Measurements from ENCODE around the gene DIDO1. TPM values are rescaled to one million over a fixed set of nuclear protein-coding genes. Genes with fewer than 3 reads are reported as not detected.

Gene DIDO1
- total and polyA plus RNA-seq, 2 of the 4 experiments (the other 2 are of a cell fraction) = 21.8 to 28.1 TPM

DNA sequence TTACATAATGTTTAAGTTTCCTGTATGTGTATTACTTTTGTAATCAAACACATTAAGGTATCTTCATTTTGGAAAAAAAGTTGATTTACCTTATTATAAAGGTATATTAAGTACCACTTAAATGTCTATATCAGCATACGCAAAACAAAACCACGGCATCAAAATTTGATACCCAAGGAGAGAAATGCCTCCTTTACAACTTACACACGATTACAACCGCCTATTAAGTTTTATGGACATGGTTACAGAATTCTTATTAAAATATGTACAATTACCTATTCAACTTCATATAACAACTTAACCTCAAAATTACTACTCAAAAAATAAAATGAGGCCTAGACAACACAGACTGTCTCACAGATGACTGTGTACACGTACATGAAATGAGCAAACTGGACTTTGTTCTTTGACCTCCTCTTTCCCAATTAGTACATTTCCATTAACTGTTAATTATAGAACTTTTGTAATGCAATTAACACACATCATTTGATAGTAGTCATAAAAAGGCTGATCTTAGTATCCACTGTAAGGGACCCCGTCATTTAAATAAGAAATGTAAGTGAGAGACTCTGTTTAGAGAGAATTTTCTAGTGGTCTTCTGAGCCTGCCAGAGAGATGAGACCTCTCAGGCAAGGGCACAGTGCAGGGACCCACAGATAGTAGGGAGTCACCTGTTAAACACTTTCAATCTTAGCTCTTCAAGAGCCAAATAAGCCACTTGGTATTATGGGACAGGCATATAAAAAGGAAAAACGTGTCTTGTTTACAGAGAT, 2.5 kb downstream of the DIDO1 start:
- no TSS peak for BruUV-seq (replicated peaks)
- no CpG with 5 or more reads among the region's 7 CpGs for WGBS, 2 experiments (ENCODE audit: extremely low coverage in 2 of 2, insufficient read length in 1 of 2)
- H2AK9ac ChIP-seq (replicated peaks; ENCODE audit: low read depth, low read length, poor library complexity) = no peak overlapping the region
- no peak overlapping the region for H3K14ac ChIP-seq (replicated peaks; ENCODE audit: low read depth, low read length)
- H3K9me1 ChIP-seq (ENCODE audit: insufficient read depth, low read length) = peaks cover 22% of the 10 kb centered on the region
- H3K27ac ChIP-seq (ENCODE audit: insufficient read depth, low read length) = no peak overlapping the region
- peak overlapping the region; percentile 20 for H2BK5ac ChIP-seq (ENCODE audit: low read depth, low read length, poor library complexity, severe bottlenecking)
- no peak overlapping the region for H4K8ac ChIP-seq (ENCODE audit: low read depth in 2 of 2, low read length in 2 of 2)
- H4K20me1 ChIP-seq (ENCODE audit: insufficient read depth, low read length) = peaks cover 80% of the 10 kb centered on the region
- no peak overlapping the region; the same call in 1 of the 2 replicates for H3K4me3 ChIP-seq (ENCODE audit: insufficient read depth, low read depth, low read length)
- ATAC-seq (ENCODE audit: low read depth) (no peak), DNase-seq (no peak)
- H3K9me3 ChIP-seq (ENCODE audit: control insufficient read depth, insufficient read depth, low read length) = no peaks in the 10 kb centered on the region
- peaks cover 10 to 77% of the 10 kb centered on the region in 2 experiments for H3K79me1 ChIP-seq (ENCODE audit: low read depth in 1 of 2, low read length in 2 of 2)
- no peak overlapping the region for H2BK20ac ChIP-seq (ENCODE audit: low read depth, low read length)
- H4K91ac ChIP-seq (ENCODE audit: insufficient read depth, low read depth, low read length) = no peak overlapping the region
- H2AK5ac ChIP-seq (ENCODE audit: low read depth, low read length) = no peak overlapping the region
- ChIA-PET POLR2A (ENCODE audit: unreplicated experiment) (no interaction called here), CTCF (interaction anchor here (0.9 kb wide), 1 partner anchor 17 kb away, joined by 3 read pairs; no protein-coding TSS in a partner anchor)
- H4K5ac ChIP-seq (ENCODE audit: low read depth, low read length) = no peak overlapping the region
- intact Hi-C loops (cut with micrococcal nuclease) (loop anchor here (2.0 kb wide), 1 partner anchor 23 kb away; no protein-coding TSS in a partner anchor), in situ Hi-C loops (cut with MboI; ENCODE audit: low sequenced_read_pairs) (no loop called here), dilution Hi-C loops (cut with HindIII; ENCODE audit: low sequenced_read_pairs, unreplicated experiment) (no loop called here)
- no peak overlapping the region for H2BK15ac ChIP-seq (ENCODE audit: low read depth, low read length)
- H3K9ac ChIP-seq (ENCODE audit: low read depth, low read length) = no peak overlapping the region
- no peak overlapping the region; the same call in 1 of the 2 replicates for H3K4ac ChIP-seq (ENCODE audit: low read depth, low read length)
- H3K4me1 ChIP-seq (ENCODE audit: control insufficient read depth, insufficient read depth, low read length) = peaks cover 23% of the 10 kb centered on the region
- no peak overlapping the region for H2BK120ac ChIP-seq (ENCODE audit: low read depth, low read length)
- peak overlapping the region; percentile 69; the same call in 1 of the 2 replicates for H3K23ac ChIP-seq (ENCODE audit: low read depth, low read length)
- peak overlapping the region; percentile 92 for H3K4me2 ChIP-seq (ENCODE audit: low read depth, low read length)
- H3K56ac ChIP-seq (ENCODE audit: extremely low read depth, insufficient read depth, low read length) = no peak overlapping the region
- no peak overlapping the region for H2AFZ ChIP-seq (replicated peaks; ENCODE audit: low read length, poor library complexity)
- no peak overlapping the region for H3K18ac ChIP-seq (ENCODE audit: low read depth, low read length)
- H3K36me3 ChIP-seq (ENCODE audit: control insufficient read depth, insufficient read depth, low read length) = no peaks in the 10 kb centered on the region
- H3K27me3 ChIP-seq (ENCODE audit: control insufficient read depth, insufficient read depth, low read length) = no peaks in the 10 kb centered on the region
- TF ChIP-seq NFE2L2 (IDR thresholded peaks at IDR 0.05; ENCODE audit: low read depth, low read length) (no peak), RAD21 (IDR thresholded peaks at IDR 0.05; ENCODE audit: low read length) (no peak), RCOR1 (IDR thresholded peaks at IDR 0.05; ENCODE audit: insufficient replicate concordance, low read length) (no peak), SMC3 (IDR thresholded peaks at IDR 0.05; ENCODE audit: low read depth, low read length) (no peak), MAFK (IDR thresholded peaks at IDR 0.05; ENCODE audit: low read depth, low read length) (no peak), BHLHE40 (IDR thresholded peaks at IDR 0.05; ENCODE audit: low read depth, low read length) (no peak), POLR2A (IDR thresholded peaks at IDR 0.05; ENCODE audit: low read depth, low read length) (no peak), RFX5 (IDR thresholded peaks at IDR 0.05; ENCODE audit: low read depth, low read length) (no peak), CHD1 (IDR thresholded peaks at IDR 0.05; ENCODE audit: low read depth, low read length) (no peak), MAZ (IDR thresholded peaks at IDR 0.05; ENCODE audit: borderline replicate concordance, low read depth, low read length) (no peak), FOS (IDR thresholded peaks at IDR 0.05; ENCODE audit: low read depth, low read length) (no peak), CEBPB (IDR thresholded peaks at IDR 0.05; ENCODE audit: low read depth, low read length) (no peak)
- TF ChIP-seq, protein P1, sequence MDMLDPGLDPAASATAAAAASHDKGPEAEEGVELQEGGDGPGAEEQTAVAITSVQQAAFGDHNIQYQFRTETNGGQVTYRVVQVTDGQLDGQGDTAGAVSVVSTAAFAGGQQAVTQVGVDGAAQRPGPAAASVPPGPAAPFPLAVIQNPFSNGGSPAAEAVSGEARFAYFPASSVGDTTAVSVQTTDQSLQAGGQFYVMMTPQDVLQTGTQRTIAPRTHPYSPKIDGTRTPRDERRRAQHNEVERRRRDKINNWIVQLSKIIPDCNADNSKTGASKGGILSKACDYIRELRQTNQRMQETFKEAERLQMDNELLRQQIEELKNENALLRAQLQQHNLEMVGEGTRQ (IDR thresholded peaks at IDR 0.05; ENCODE audit: low read depth, low read length) = no peak
- TF ChIP-seq, protein P2, sequence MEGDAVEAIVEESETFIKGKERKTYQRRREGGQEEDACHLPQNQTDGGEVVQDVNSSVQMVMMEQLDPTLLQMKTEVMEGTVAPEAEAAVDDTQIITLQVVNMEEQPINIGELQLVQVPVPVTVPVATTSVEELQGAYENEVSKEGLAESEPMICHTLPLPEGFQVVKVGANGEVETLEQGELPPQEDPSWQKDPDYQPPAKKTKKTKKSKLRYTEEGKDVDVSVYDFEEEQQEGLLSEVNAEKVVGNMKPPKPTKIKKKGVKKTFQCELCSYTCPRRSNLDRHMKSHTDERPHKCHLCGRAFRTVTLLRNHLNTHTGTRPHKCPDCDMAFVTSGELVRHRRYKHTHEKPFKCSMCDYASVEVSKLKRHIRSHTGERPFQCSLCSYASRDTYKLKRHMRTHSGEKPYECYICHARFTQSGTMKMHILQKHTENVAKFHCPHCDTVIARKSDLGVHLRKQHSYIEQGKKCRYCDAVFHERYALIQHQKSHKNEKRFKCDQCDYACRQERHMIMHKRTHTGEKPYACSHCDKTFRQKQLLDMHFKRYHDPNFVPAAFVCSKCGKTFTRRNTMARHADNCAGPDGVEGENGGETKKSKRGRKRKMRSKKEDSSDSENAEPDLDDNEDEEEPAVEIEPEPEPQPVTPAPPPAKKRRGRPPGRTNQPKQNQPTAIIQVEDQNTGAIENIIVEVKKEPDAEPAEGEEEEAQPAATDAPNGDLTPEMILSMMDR (conservative IDR thresholded peaks at IDR 0.05; ENCODE audit: low read depth, low read length) = no peak
- TF ChIP-seq, protein P3, sequence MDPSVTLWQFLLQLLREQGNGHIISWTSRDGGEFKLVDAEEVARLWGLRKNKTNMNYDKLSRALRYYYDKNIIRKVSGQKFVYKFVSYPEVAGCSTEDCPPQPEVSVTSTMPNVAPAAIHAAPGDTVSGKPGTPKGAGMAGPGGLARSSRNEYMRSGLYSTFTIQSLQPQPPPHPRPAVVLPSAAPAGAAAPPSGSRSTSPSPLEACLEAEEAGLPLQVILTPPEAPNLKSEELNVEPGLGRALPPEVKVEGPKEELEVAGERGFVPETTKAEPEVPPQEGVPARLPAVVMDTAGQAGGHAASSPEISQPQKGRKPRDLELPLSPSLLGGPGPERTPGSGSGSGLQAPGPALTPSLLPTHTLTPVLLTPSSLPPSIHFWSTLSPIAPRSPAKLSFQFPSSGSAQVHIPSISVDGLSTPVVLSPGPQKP (IDR thresholded peaks at IDR 0.05; ENCODE audit: borderline replicate concordance, low read depth, low read length) = no peak

All from IMR-90 (cell line).